ENCODE results near the gene CLEC4G.
"Not testable (repeated sequence)": the region's sequence is repeated elsewhere in the genome, so short reads cannot be mapped to it uniquely, and the experiment has no call there.

The CLEC4G gene

DNA sequence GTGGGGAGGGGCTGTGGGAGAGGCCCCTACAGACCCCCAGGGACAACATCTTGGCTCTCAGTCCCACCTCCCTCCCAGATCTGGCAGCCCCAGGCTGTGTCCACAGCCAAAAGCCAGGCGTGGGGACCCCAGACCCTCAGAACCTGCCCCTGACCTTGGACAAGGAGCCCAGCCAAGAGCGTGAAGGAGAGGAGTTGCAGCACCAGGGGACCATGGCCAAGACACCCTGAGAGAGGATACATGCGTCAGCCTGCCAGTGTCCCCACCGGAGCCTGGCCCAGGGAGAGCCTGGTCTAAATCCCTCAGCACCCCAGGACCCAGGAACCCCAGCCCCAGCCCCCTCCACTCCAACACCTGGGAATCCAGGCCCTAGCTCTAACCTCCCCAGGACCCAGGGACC lies 14.4 kb upstream of the CLEC4G start:
- DNase-seq = not testable (repeated sequence)

GRCh38 chr19:7744871-7745650 lies 13.2 kb upstream of the CLEC4G start:
- no peak for DNase-seq

- no peak for DNase-seq
These were observed 12.4 kb upstream of the CLEC4G start for GRCh38 chr19:7744199-7744786.

- peak; percentile 25 for DNase-seq
These were observed 11.5 kb upstream of the CLEC4G start for GRCh38 chr19:7743425-7743841.

- no peak for DNase-seq
These were observed 11.1 kb upstream of the CLEC4G start for GRCh38 chr19:7742991-7743390.

DNA sequence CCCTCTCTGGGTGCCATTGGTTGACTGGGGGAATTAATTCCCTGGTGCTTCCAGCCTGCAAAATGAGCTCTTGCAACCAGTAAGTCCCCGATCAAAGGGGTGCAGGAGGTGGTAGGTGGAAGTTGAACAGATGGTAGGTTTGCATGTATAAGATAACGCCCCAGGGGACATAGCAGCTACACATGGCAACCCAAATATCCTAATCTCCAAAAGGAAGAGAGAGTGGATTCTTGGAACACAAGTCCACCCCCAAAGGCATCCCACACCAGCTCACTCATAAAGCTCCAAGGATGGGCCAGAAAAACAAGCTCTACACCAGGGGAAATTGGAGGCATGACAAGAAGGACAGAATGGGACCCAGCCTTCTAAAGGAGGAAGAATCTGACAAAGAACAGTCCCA lies 10.7 kb upstream of the CLEC4G start:
- no peak for DNase-seq

DNA sequence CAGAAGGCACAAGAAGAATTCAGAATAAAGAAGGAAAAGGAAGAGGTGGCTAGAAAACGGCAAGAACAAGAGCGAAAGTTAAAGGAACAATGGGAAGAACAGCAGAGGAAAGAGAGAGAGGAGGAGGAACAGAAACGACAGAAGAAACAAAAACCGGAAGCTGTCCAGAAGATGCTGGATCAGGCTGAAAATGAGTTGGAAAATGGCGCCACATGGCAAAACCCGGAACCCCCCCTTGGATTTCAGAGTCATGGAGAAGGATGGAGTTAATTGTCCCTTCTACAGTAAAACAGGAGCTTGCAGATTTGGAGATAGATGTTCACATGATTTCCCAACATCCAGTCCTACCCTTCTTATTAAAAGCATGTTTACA lies 8.8 kb upstream of the CLEC4G start:
- no peak for DNase-seq

- DNase-seq = no peak
These were observed 8.1 kb upstream of the CLEC4G start for GRCh38 chr19:7739801-7740681.

DNA sequence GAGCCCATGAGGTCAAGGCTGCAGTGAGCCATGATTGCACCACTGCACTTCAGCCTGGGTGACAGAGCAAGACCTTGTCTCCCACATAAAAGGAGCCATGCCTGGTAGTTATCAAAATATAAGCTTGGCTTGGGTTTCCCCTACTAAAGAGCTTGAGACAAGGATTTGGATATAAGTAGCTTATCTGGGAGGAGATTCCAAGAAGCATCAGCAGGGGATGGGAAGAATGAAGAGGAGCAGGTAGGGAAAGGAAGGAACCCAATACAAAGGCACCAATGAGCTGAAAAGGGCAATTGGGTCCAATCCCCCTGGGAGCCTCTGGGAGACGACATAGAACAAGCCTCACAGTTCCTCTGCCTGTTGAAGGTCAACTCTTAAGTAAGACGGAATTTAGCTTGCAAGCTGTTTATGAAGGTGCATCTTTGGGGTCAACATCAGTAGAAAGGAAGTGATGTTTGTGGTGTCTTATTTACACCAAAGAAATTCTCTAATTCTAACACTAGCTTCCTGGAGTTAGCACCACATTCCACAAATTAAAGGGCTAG lies 7.4 kb upstream of the CLEC4G start:
- DNase-seq = no peak

DNA sequence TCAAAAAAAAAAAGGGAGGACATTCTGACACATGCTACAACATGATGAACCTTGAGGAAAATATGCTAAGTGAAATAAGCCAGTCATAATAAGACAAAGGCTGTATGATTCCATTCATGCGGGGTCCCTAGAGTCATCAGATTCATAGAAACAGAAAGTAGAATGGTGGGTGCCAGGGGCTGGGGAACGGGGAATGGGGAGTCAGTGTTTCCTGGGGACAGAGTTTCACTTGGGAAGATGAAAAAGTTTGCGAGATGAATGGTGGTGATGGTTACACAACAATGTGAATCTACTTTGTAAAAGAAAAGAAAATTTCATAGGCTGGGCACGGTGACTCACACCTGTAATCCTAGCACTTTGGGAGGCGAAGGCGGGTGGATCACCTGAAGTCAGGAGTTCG lies 6.1 kb upstream of the CLEC4G start:
- DNase-seq = peak; percentile 71

DNA sequence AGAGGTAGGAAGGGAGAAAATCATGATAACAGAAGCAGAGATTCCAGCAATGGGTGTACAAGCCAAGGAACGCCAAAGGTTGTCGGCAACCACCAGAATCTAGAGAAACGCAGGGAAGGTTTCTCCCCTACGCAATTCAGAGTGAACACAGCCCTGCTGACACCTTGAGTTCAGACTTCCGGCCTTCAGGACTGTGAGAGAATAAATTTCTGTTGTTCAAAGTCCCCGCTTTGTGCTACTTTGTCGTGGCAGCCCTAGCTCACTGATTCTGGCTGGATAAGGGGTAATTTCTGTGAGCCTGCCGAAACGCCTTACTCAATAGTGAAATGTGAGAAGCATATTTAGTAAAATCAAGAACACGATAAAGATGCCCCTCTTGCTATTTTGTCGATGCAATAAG lies 5.3 kb upstream of the CLEC4G start:
- DNase-seq = no peak

- DNase-seq = no peak
These were observed 4.2 kb upstream of the CLEC4G start for GRCh38 chr19:7736148-7736547.

DNA sequence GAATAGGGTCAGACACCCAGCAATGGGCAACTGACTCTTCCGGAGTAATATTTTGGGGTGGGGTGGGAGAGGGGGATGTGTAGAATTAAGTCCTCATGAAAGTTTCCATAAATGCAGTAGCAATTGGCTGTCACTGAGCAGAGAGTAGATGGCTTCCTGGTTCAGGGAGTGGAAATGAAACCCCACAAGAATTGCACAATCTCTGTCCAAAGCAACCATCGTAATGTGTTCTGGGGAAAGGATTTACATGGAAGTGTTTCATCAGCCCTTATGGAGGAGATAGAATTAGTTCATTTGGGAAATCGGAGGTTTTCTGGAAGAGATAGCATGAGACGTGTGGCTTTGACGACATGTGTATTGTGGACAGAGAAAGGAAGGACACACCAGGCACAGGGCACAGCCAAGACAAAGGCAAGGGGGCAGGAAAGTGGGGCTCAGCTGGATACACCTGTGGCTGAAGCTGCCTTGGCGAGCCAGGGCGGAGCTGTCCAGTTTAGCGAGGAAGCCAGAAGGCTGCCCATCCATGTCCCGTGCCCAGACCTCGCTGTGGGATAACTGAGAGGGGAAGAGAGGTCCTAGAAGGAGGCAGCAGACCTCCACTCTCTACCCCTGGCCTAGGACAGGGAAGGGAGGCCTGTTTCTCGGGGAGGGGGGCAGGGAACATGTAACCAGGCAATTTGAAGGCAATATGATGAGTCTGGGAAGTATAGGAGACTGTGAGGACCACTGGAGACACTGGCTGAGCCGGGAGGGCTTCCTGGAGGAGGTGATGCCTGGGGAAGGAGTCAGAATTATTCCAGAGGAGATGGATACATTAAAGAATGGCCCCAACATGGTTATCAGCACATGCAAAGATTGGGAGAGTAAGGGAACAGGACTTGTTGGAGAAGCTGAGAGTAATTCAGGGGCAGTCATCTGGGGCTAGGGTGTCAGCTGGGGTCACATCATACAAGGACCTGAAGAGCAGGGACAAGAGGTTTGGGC lies 2.6 kb upstream of the CLEC4G start:
- DNase-seq = no peak

DNA sequence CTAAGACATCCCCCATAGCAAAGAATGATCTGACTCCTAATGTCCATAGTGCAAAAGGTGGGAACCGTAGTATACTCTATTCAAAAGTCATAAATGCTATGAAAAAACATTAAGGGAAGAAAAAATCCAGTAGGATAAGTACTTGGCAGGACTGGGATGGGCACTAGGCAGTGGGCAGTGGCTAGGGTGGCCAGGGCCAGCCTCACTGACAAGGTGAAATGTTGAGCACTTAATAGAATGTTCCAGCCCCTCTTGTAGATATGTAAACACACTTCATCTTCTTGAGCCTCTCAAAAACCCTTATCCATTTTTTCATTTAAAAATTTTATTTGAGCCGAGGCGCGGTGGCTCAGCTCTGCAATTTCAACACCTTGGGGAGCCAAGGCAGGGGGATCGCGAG lies 1.5 kb upstream of the CLEC4G start:
- DNase-seq = no peak

DNA sequence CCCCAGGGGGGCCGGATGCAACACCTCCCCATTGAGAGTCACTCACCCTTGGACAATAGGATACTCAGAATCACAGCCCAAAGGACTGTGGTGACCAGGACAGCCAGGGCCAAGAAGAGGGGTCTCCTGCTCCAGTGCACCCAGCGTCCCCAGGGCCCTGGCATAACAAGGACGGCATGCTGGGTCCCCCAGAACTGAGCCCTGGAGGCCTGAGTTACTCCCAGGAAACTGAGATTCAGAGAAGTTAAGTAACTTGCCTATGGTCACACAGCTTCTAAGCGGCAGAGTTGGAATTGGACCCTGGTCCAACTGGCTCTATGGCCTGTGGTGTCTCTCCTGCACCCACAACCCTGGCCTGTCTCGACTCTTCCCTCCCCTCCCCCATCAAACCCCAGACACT lies 295 bp downstream of the CLEC4G start:
- DNase-seq = no peak

DNA sequence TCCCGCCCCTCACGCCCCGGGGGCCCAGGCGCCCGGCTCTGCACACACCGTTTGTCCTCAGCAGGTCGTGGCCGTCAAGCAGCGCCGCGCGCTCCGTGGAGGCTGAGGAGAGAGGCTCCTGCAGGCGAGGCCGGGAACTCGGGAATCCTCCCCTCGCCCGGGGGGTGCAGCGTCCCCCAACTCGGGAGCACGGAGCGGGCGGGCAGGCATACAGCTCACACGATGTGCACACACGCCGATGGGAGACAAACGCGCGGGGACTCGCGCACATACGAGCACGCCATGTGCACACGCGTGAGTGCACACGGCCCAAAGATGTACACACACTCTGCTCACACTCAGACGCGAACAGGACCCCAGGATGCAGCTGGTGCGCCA lies 703 bp downstream of the CLEC4G start:
- no peak for DNase-seq

DNA sequence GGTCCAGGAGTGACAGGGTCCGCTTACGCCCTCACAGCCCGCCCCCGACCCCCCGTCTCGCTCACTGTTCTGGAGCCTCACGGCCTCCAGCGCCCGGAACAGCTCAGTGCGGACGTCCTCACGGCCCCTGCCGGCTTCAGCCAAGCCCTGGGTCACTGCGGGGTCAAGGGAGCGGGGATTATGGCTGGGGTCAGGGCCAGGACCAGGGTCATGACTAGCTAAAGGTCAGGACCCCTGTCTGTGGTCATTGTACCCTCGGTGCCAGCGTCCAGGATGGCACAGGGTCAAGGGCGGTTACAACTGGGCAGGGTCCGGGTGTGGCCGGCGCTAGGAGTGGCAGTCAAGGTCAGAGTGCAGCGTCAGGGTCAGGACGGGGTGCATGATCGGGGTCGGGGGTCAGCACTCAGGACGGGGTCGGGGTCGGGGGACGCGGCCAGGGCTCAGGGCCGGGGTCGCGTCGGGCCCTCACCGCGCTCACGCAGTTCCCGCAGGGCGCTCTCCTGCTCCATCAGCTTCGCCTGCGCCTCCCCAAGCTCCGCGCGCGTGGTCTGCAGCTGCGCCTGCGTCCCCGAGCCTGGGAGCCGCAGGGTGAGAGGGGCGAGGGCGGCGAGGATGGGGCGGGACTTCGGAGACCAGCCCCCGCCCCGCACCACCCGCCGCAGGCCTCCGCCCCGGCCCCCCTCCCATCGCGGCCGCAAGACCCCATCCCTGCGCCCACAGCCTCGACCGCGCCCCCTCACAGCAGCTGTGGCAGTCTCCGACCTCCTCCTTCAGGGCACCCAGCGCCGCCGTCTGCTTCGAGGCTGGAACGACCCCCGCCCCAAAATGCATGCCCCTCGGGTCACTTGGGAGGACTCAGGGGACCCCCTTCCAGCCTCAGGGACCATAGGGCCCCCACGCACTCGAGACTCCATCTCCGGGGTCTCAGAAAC lies 1.4 kb downstream of the CLEC4G start:
- no peak for DNase-seq

DNA sequence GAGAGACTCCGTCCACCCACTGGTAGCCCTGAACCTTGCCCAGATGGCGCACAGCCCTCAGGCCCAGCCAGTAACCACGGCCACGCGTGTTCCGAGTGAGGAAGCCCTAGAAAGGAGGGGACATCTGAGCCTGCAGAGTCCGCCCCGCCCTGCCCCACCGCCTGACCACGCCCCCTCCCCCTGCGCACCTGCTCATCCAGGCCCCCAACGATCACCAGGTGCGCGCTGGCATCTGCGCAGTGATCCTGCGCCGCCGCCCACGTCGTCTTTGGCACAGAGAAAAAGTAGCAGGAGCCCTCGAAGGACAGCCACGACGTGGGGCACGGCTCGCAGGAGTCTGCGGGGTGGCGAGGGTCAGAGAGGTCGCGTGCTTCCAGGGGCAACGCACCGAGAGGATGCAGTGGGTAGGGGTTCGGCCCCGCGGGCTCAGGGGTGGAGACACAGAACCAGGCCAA lies 2.1 kb downstream of the CLEC4G start:
- no peak for DNase-seq

DNA sequence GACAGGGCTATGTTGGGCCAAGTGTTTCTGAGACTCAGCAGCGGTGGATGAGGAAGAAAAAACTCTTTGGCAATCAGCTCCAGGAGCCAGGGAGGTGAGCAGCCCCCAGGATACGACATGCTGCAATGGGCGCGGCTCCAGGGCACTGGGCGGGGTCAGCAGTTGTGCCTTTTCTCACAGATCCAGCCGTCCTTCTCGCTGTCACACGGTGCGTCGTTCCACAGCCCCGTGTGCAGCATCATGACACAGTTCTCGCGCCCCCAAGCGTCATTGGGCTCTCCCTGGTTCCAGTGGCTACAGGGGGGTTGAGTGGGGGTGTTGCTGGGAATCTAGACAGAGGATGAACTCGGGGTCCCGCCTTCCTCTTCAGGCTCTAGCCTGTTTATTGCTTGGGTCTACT lies 2.7 kb downstream of the CLEC4G start:
- peak; percentile 17 for DNase-seq

DNA sequence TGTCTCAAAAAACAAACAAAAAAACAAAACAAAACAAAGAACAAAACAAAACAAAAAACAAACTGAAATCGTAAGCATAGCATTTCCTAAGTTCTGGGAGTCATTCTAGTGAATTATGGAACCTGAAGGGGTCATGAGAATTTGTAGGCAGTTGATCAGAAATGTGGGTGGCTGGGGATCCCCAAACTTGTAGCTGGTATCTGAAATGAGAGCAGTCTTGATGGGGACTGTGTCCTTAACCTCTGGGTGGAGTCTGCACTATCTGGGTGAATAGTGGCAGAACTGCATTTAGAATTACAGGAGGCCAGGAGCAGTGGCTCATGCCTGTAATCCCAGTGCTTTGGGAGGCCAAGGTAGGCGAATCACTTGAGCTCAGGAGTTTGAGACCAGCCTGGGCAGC lies 6.1 kb downstream of the CLEC4G start:
- no peak for DNase-seq

DNA sequence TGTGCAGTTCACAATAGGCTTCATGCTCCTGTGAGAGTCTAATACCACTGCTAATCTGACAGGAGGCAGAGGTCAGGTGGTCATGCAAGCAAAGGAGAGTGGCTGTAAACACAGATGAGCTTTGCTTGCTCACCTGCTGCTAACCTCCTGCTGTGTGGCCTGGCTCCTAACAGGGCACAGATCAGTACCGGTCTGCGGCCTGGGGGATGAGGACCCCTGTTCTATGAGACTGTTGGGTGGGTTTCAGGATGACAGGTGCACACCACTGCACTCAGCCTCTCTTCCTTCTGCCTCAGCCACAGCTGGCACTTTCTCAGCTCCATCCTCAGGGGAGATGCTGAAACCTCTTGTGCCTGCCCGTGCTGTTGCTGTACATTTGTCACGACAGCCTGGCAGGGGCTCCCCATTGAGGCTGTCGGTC lies 9.7 kb downstream of the CLEC4G start:
- no peak for DNase-seq
